H1 (cell line): ENCODE results near the gene STT3B.

Source experiments
- CHD1 ChIP-seq: IDR thresholded peaks from 2 replicates; pipeline ENCODE4 v1.6.1; 2012; ENCODE audit warnings: low read depth, low read length, improper control_type of control experiment
- CHD7 ChIP-seq: fragments of 300-600 bp; sonication (generic); IDR thresholded peaks from 2 replicates; pipeline ENCODE4 v1.7.1; 2012; ENCODE audit warnings: low read length, moderate library complexity, mild to moderate bottlenecking, inconsistent platforms; ENCODE audit not compliant: insufficient replicate concordance
- CTCF ChIP-seq, 3 experiments: IDR thresholded peaks; 1 replicate in 2 of 3; 2 replicates in 1 of 3; pipeline versions ENCODE4 v1.5.1 to v1.6.1; 2011; ENCODE audit warnings: low read length in 3 of 3, mild to moderate bottlenecking in 3 of 3, inconsistent platforms in 2 of 3, low read depth in 1 of 3, moderate library complexity in 1 of 3; ENCODE audit not compliant: insufficient read depth in 1 of 3; ENCODE audit errors: control extremely low read depth in 1 of 3
- EP300 ChIP-seq, 2 experiments: IDR thresholded peaks; 1 replicate in 1 of 2; 2 replicates in 1 of 2; pipeline ENCODE4 v1.6.1; 2011 to 2012; ENCODE audit warnings: low read depth in 2 of 2, low read length in 2 of 2, mild to moderate bottlenecking in 2 of 2, borderline replicate concordance in 1 of 2, inconsistent platforms in 1 of 2, moderate library complexity in 1 of 2
- FOSL1 ChIP-seq: IDR thresholded peaks from 2 replicates; pipeline ENCODE4 v1.6.1; 2011; ENCODE audit warnings: mild to moderate bottlenecking, low read depth, low read length, moderate library complexity; ENCODE audit not compliant: insufficient read depth
- GABPA ChIP-seq: IDR thresholded peaks from 2 replicates; pipeline ENCODE4 v1.6.1; 2011; ENCODE audit warnings: mild to moderate bottlenecking, low read length, moderate library complexity, borderline replicate concordance; ENCODE audit not compliant: insufficient read depth
- MAX ChIP-seq: IDR thresholded peaks from 2 replicates; pipeline ENCODE4 v1.6.1; 2012; ENCODE audit warnings: inconsistent platforms
- POLR2AphosphoS5 ChIP-seq: IDR thresholded peaks from 2 replicates; pipeline ENCODE4 v1.6.1; 2011; ENCODE audit warnings: low read depth, low read length
- RAD21 ChIP-seq, 2 experiments: IDR thresholded peaks in 1 of 2; conservative IDR thresholded peaks in 1 of 2; 2 replicates each; pipeline ENCODE4 v1.6.1; 2011; ENCODE audit warnings: low read depth in 2 of 2, low read length in 2 of 2, improper control_type of control experiment in 1 of 2, inconsistent platforms in 1 of 2, mild to moderate bottlenecking in 1 of 2, moderate library complexity in 1 of 2
- SUZ12 ChIP-seq: fragments of 200-600 bp; sonication (generic); IDR thresholded peaks from 2 replicates; pipeline ENCODE4 v1.6.1; 2012; ENCODE audit warnings: mild to moderate bottlenecking, inconsistent platforms, low read length, moderate library complexity, mixed read lengths
- ZNF274 ChIP-seq: IDR thresholded peaks from 2 replicates; pipeline ENCODE4 v1.7.0; 2012; ENCODE audit warnings: low read length, borderline replicate concordance; ENCODE audit errors: extremely low read depth

GRCh38 chr3:31654998-31655397 lies 122.3 kb downstream of the STT3B start:
- TF ChIP-seq CTCF (IDR thresholded peaks at IDR 0.05; ENCODE audit: control extremely low read depth in 1 of 3, insufficient read depth in 1 of 3, low read depth in 1 of 3, low read length in 3 of 3) (no peak), SUZ12 (no peak), FOSL1 (no peak), GABPA (no peak), ZNF274 (no peak), CHD7 (no peak), MAX (no peak), EP300 (IDR thresholded peaks at IDR 0.05; ENCODE audit: borderline replicate concordance in 1 of 2, low read depth in 2 of 2, low read length in 2 of 2) (no peak), CHD1 (no peak), POLR2AphosphoS5 (no peak), RAD21 (IDR thresholded peaks at IDR 0.05 in 1 of 2, conservative IDR thresholded peaks at IDR 0.05 in 1 of 2; ENCODE audit: low read depth in 2 of 2, low read length in 2 of 2) (no peak)
